ENCODE measurements around the gene TMEM258. TPM values are rescaled to one million over a fixed set of nuclear protein-coding genes. Genes with fewer than 3 reads are reported as not detected.

The TMEM258 gene
- total RNA-seq, 3 donors from 2014 or later (not counting 1 experiment from before 2014, with no cell fraction given), result 64.4 to 69.3 (median 66.1) TPM

DNA sequence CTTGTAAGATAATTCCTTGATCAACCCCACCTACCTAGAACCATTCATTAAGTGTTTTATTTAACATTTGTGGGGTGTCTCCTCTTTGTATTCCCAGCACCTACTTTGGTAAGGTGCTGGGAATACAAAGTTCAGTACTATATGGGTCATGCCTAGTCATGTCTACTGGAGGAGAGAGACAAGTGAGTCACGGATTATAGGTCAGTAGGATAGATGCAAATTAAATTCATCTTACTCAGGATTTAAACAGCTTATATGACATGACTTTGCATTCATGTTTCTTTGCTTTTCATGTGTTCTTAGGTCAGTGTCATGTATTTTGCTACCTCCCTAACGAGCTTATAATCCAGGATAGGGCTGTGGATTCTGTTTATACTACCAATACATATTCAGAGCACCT, 27.8 kb upstream of the TMEM258 start:
- Mint-ChIP-seq H3K4me3 (no peak overlapping the region), H3K9me3 (no peaks in the 10 kb centered on the region), H3K36me3 (no peaks in the 10 kb centered on the region), H3K27me3 (ENCODE audit: low read depth in 2 of 2) (no peaks in the 10 kb centered on the region), H3K27ac (no peak overlapping the region), H3K4me1 (peaks cover 11 to 25% of the 10 kb centered on the region in 2 donors)
- Histone ChIP-seq H3K4me1 (ENCODE audit: control insufficient read depth, insufficient read depth, low read length) (peaks cover 19% of the 10 kb centered on the region), H3K27ac (ENCODE audit: low read length) (no peak overlapping the region), H3K27me3 (ENCODE audit: control insufficient read depth, insufficient read depth, low read length) (no peaks in the 10 kb centered on the region), H3K4me3 (ENCODE audit: low read length) (no peak overlapping the region), H3K36me3 (ENCODE audit: control insufficient read depth, insufficient read depth, low read length) (no peaks in the 10 kb centered on the region), H3K9me3 (ENCODE audit: control insufficient read depth, insufficient read depth, low read length) (no peaks in the 10 kb centered on the region)
- TF ChIP-seq, protein P1, sequence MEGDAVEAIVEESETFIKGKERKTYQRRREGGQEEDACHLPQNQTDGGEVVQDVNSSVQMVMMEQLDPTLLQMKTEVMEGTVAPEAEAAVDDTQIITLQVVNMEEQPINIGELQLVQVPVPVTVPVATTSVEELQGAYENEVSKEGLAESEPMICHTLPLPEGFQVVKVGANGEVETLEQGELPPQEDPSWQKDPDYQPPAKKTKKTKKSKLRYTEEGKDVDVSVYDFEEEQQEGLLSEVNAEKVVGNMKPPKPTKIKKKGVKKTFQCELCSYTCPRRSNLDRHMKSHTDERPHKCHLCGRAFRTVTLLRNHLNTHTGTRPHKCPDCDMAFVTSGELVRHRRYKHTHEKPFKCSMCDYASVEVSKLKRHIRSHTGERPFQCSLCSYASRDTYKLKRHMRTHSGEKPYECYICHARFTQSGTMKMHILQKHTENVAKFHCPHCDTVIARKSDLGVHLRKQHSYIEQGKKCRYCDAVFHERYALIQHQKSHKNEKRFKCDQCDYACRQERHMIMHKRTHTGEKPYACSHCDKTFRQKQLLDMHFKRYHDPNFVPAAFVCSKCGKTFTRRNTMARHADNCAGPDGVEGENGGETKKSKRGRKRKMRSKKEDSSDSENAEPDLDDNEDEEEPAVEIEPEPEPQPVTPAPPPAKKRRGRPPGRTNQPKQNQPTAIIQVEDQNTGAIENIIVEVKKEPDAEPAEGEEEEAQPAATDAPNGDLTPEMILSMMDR (IDR thresholded peaks at IDR 0.05), result no peak
- DNase-seq (no peak), ATAC-seq (no peak)
- WGBS (ENCODE audit: insufficient coverage), result 100% methylated on average over 1 of the region's 2 CpGs
- intact Hi-C loops (cut with micrococcal nuclease), result no loop called here

- Histone ChIP-seq H3K4me3 (ENCODE audit: low read length) (peak overlapping the region; percentile 35), H3K9me3 (ENCODE audit: control insufficient read depth, insufficient read depth, low read length) (no peaks in the 10 kb centered on the region), H3K27me3 (ENCODE audit: control insufficient read depth, insufficient read depth, low read length) (no peaks in the 10 kb centered on the region), H3K36me3 (ENCODE audit: control insufficient read depth, insufficient read depth, low read length) (no peaks in the 10 kb centered on the region), H3K4me1 (ENCODE audit: control insufficient read depth, insufficient read depth, low read length) (peaks cover 28% of the 10 kb centered on the region), H3K27ac (ENCODE audit: low read length) (peak overlapping the region; percentile 33)
- no peak for ATAC-seq
- peak overlapping the region; percentile 68 to 92 for H3K27ac Mint-ChIP-seq
- TF ChIP-seq, protein P1 (IDR thresholded peaks at IDR 0.05), result no peak
- no peaks in the 10 kb centered on the region for H3K36me3 Mint-ChIP-seq
- H3K4me3 Mint-ChIP-seq, result peak overlapping the region; percentile 91
- intact Hi-C loops (cut with micrococcal nuclease), result no loop called here
- DNase-seq, result no peak
- H3K4me1 Mint-ChIP-seq, result peaks cover 17 to 37% of the 10 kb centered on the region in 2 donors
- no peaks in the 10 kb centered on the region for H3K9me3 Mint-ChIP-seq
- 89% methylated on average over 6 of the region's 6 CpGs for WGBS (ENCODE audit: insufficient coverage)
- H3K27me3 Mint-ChIP-seq (ENCODE audit: low read depth in 2 of 2), result no peaks in the 10 kb centered on the region
These were observed 25.2 kb upstream of the TMEM258 start for GRCh38 chr11:61817471-61818202.

- ATAC-seq, result peak; percentile 58 to 62 (median 60)
These were observed 24.5 kb upstream of the TMEM258 start, which contains the start of gene FADS1 for GRCh38 chr11:61816736-61817455. TSS of gene FADS1 (minus strand) at chr11:61817003. CDS start at chr11:61816929, 74 bp downstream.

More at GRCh38 chr11:61816736-61817455, 24.5 kb upstream of the TMEM258 start, which contains the start of gene FADS1:
- DNase-seq, result peak; percentile 56 to 85
- Histone ChIP-seq H3K27me3 (ENCODE audit: control insufficient read depth, insufficient read depth, low read length) (no peaks in the 10 kb centered on the region), H3K27ac (ENCODE audit: low read length) (peak within 1 kb of the TSS; percentile 60), H3K9me3 (ENCODE audit: control insufficient read depth, insufficient read depth, low read length) (no peaks in the 10 kb centered on the region), H3K36me3 (ENCODE audit: control insufficient read depth, insufficient read depth, low read length) (no peaks in the 10 kb centered on the region), H3K4me1 (ENCODE audit: control insufficient read depth, insufficient read depth, low read length) (peaks cover 28% of the 10 kb centered on the region), H3K4me3 (ENCODE audit: low read length) (peak within 1 kb of the TSS; percentile 82)
- Mint-ChIP-seq H3K27me3 (ENCODE audit: low read depth in 2 of 2) (no peaks in the 10 kb centered on the region), H3K4me3 (peak within 1 kb of the TSS; percentile 91), H3K27ac (peak within 1 kb of the TSS; percentile 84 to 92), H3K4me1 (peaks cover 17 to 37% of the 10 kb centered on the region in 2 donors), H3K9me3 (no peaks in the 10 kb centered on the region), H3K36me3 (peaks cover 4% of the 10 kb centered on the region)
- WGBS (ENCODE audit: insufficient coverage), result under 1% methylated on average over 72 of the region's 73 CpGs
- intact Hi-C loops (cut with micrococcal nuclease), result no loop called here
- TF ChIP-seq, protein P1 (IDR thresholded peaks at IDR 0.05), result peak; percentile 54
